K562 (cell line): ENCODE data around the gene GLOD4.

Experiments
- ARID3A ChIP-seq: IDR thresholded peaks from 2 replicates; pipeline ENCODE4 v1.6.1; 2012; ENCODE audit warnings: low read depth, low read length, improper control_type of control experiment, borderline replicate concordance
- CTCF ChIP-seq, 3 experiments: IDR thresholded peaks in 2 of 3; conservative IDR thresholded peaks in 1 of 3; 2 replicates each; pipeline ENCODE4 v1.5.1; 2011 to 2012; ENCODE audit warnings: low read length in 3 of 3, mild to moderate bottlenecking in 3 of 3, control low read depth in 2 of 3, improper control_type of control experiment in 1 of 3, inconsistent platforms in 1 of 3, low read depth in 1 of 3, mixed read lengths in 1 of 3, moderate library complexity in 1 of 3; ENCODE audit not compliant: insufficient read depth in 2 of 3
- EGR1 ChIP-seq: fragments of 450-650 bp; conservative IDR thresholded peaks from 2 replicates; pipeline ENCODE4 v1.6.1; 2017; ENCODE audit warnings: mild to moderate bottlenecking
- GTF2F1 ChIP-seq: IDR thresholded peaks from 2 replicates; pipeline ENCODE4 v1.6.1; 2011; ENCODE audit warnings: low read depth, low read length, improper control_type of control experiment
- MAX ChIP-seq: sonication (generic); formaldehyde crosslinking; IDR thresholded peaks from 2 replicates; pipeline ENCODE4 v1.9.0; 2022; ENCODE audit warnings: mild to moderate bottlenecking, missing genetic modification reagents
- MTA2 ChIP-seq: fragments of 450-650 bp; IDR thresholded peaks from 2 replicates; pipeline ENCODE4 v1.6.1; 2016; ENCODE audit warnings: low read depth
- POLR2A ChIP-seq: fragments of 450-650 bp; conservative IDR thresholded peaks from 2 replicates; pipeline ENCODE4 v1.6.1; 2016
- RNF2 ChIP-seq: sonication (generic); IDR thresholded peaks from 2 replicates; pipeline ENCODE4 v1.6.1; 2016
- SRSF9 ChIP-seq: fragments of 200-400 bp; formaldehyde crosslinking; IDR thresholded peaks from 2 replicates; pipeline ENCODE4 v1.6.1; 2017; ENCODE audit warnings: low read depth, low read length, borderline replicate concordance
- ZNF57 ChIP-seq: fragments of 450-650 bp; formaldehyde crosslinking; IDR thresholded peaks from 2 replicates; pipeline ENCODE4 v1.4.0; 2020; ENCODE audit warnings: mild to moderate bottlenecking, moderate library complexity
- ZSCAN29 ChIP-seq: fragments of 450-650 bp; IDR thresholded peaks from 2 replicates; pipeline ENCODE4 v1.6.1; 2017
- TF ChIP-seq, protein P1 (sequence below): sonication (generic); formaldehyde crosslinking; IDR thresholded peaks from 2 replicates; pipeline ENCODE4 v1.8.1; 2023; ENCODE audit warnings: mild to moderate bottlenecking, missing genetic modification reagents, moderate library complexity

DNA sequence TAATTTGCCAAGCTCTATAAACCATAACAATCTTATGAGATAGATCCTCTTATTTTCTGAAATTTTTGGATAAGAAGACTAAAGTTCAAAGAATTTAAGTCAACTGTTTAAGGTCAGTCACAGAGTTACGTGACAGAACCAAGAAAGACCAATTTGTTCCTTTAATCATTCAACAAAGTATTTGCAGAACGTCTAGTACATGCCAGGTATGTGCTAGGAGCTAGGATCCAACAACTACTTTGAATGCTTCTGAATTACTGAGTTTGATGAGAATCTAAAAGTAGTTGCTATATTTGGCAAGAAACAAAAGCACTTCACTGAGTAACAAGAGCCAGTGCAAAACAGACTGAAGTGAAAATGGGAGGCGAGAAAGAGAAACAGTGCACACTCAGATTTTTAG, 15.0 kb downstream of the GLOD4 start:
- TF ChIP-seq, protein P1, sequence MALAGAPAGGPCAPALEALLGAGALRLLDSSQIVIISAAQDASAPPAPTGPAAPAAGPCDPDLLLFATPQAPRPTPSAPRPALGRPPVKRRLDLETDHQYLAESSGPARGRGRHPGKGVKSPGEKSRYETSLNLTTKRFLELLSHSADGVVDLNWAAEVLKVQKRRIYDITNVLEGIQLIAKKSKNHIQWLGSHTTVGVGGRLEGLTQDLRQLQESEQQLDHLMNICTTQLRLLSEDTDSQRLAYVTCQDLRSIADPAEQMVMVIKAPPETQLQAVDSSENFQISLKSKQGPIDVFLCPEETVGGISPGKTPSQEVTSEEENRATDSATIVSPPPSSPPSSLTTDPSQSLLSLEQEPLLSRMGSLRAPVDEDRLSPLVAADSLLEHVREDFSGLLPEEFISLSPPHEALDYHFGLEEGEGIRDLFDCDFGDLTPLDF (CRISPR knock-in tag): no peak
- TF ChIP-seq ZSCAN29 (no peak), POLR2A (no peak), SRSF9 (no peak), MTA2 (no peak), EGR1 (no peak), ZNF57 (CRISPR knock-in tag) (no peak), GTF2F1 (no peak), CTCF (IDR thresholded peaks at IDR 0.05 in 2 of 3, conservative IDR thresholded peaks at IDR 0.05 in 1 of 3; ENCODE audit: insufficient read depth in 2 of 3, low read depth in 1 of 3, low read length in 3 of 3) (no peak), RNF2 (no peak), MAX (CRISPR knock-in tag) (no peak), ARID3A (no peak)
